Activated CD8-positive, alpha-beta memory T cell treated with anti-CD3 and anti-CD28 coated beads for 36 hours (primary cell): Measurements from ENCODE around the gene ARID1B. TPM values are rescaled to one million over a fixed set of nuclear protein-coding genes. Genes with fewer than 3 reads are reported as not detected.

ENCODE experiments used
- CTCF ChIA-PET: fragments of 350-600 bp; sonication (Branson Sonifier 250); formaldehyde crosslinking; loops from one replicate; lab custom pipeline; 2021; ENCODE audit warnings: antibody characterized with exemption; lab: Charles Lee
- POLR2A ChIA-PET: fragments of 350-600 bp; sonication (Branson Sonifier 250); formaldehyde crosslinking; loops from one replicate; lab custom pipeline; 2021; ENCODE audit warnings: antibody characterized with exemption; lab: Charles Lee
- total RNA-seq, 2 experiments: library from RNA; stranded (reverse); gene quantifications; one replicate each; pipeline ENCODE4 v1.2.3, GENCODE V29; 2021

Gene ARID1B
- total RNA-seq, 2 experiments from 2014 or later: 48.4 to 49.5 TPM

- ChIA-PET CTCF (interaction anchor here (0.6 kb wide), 1 partner anchor 169 kb away, joined by 3 read pairs; no protein-coding TSS in a partner anchor), POLR2A (no interaction called here)
These were observed 395.8 kb downstream of the ARID1B start for GRCh38 chr6:157172830-157173536.

GRCh38 chr6:157173776-157174175, 396.6 kb downstream of the ARID1B start:
- POLR2A ChIA-PET: no interaction called here
- CTCF ChIA-PET: interaction anchor here (0.5 kb wide), 1 partner anchor 369 kb away, joined by 5 read pairs; no protein-coding TSS in a partner anchor

- ChIA-PET POLR2A (no interaction called here), CTCF (no interaction called here)
These were observed 397.6 kb downstream of the ARID1B start for GRCh38 chr6:157174731-157175130.

GRCh38 chr6:157177731-157178336, 400.7 kb downstream of the ARID1B start:
- CTCF ChIA-PET: no interaction called here
- POLR2A ChIA-PET: no interaction called here

DNA sequence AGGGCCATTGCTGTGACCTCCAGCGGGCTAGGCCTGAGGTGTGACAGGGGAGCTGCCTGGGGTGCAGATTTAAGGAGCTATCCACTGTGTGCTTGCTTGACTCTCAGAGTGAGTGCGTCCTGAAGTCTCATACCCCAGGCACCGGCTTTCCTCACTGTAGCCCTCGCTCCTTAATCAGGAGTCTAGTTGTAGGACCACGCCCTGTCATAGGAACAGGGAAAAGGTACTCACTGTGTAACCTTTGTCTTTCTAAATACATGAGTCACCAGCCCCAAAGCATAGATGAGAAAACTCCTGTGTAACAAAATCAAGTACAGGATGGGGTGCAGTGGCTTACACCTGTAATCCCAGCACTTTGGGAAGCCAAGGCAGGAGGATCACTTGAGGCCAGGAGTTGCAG, 404.5 kb downstream of the ARID1B start:
- CTCF ChIA-PET: interaction anchor here (1.7 kb wide), 1 partner anchor 58 kb away, joined by 3 read pairs; no protein-coding TSS in a partner anchor
- POLR2A ChIA-PET: interaction anchor here (0.5 kb wide), 1 partner anchor 41 kb away, joined by 3 read pairs; no protein-coding TSS in a partner anchor

- CTCF ChIA-PET: interaction anchor here (1.2 kb wide), 1 partner anchor 12 kb away, joined by 3 read pairs; no protein-coding TSS in a partner anchor
These were observed 405.5 kb downstream of the ARID1B start for GRCh38 chr6:157182503-157183264.

GRCh38 chr6:157184202-157185015, 407.2 kb downstream of the ARID1B start:
- POLR2A ChIA-PET: no interaction called here

More at GRCh38 chr6:157182503-157183264, 405.5 kb downstream of the ARID1B start:
- POLR2A ChIA-PET: no interaction called here

DNA sequence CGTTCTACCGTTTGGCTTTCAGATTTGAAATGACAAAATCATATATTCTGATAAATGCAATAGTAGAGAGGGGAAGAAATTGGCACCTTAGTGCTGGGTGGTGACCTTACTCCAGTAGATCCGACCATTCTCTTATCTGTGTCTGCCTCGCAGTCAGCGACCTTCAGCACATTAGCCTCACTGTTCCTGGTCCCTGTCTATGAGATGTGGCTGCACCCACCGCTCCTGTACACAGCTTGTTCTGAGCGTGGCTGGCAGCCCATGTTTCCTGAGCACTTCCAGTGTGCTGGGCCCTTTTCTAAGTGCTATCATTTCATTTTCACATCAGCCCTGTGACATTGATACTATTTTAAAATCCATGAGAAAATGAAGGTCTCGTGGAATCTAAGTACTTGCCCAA, 408.0 kb downstream of the ARID1B start:
- ChIA-PET CTCF (interaction anchor here (1.1 to 1.7 kb wide), 4 partner anchors 8 to 487 kb away, joined by 3 to 5 read pairs (median 3); no protein-coding TSS in a partner anchor), POLR2A (no interaction called here)

More at GRCh38 chr6:157184202-157185015, 407.2 kb downstream of the ARID1B start:
- CTCF ChIA-PET: interaction anchor here (0.6 to 1.7 kb wide), 8 partner anchors 9 to 487 kb away, joined by 3 to 5 read pairs (median 3); no protein-coding TSS in a partner anchor

DNA sequence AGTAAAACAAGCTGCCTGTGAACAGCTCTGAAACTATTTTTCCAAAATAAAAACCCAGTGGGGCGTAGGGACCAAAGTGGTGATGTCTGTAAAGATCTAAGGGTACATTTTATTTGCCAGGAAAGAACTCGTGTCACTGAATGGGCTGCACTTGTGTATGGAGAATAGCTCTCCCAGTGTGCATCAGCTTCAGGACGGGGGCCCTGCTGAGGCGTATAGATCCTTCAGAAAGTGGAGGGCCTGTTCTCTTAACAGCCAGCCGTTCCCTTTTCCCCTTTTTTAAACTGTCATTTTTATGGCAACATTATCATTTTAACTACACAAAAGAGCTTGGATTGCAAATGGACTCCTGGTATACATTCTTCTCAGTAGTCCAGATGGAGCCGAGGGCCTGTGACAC, 408.8 kb downstream of the ARID1B start:
- CTCF ChIA-PET: interaction anchor here (1.6 kb wide), 1 partner anchor 88 kb away, joined by 4 read pairs; no protein-coding TSS in a partner anchor
- POLR2A ChIA-PET: interaction anchor here (0.5 kb wide), 1 partner anchor 279 kb away, joined by 7 read pairs; no protein-coding TSS in a partner anchor

DNA sequence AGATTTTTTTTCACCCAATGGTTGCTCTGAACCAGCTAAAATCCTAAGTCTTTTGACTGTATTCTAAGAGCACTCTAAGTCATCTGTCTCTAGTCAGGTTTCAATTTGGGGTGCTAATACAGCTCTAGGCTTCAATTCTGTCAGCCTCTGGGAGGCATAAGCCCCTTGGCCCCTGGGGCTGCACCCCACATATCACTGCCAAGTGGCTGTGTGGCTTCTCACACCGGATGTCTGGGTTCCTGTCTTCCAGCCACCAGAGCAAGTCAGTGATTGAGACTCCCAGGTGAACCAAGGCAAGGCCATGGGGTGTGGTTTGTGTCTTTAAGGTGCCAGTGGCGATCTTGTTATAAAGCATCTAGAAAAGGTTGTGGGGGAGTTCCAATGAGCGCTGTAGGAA, 409.6 kb downstream of the ARID1B start:
- POLR2A ChIA-PET: no interaction called here
- CTCF ChIA-PET: interaction anchor here (0.6 to 1.6 kb wide), 2 partner anchors 88 to 1213 kb away, joined by 3 to 4 read pairs; no protein-coding TSS in a partner anchor

- ChIA-PET CTCF (interaction anchor here (1.6 kb wide), 1 partner anchor 87 kb away, joined by 4 read pairs; no protein-coding TSS in a partner anchor), POLR2A (no interaction called here)
These were observed 410.3 kb downstream of the ARID1B start for GRCh38 chr6:157187182-157188083.

GRCh38 chr6:157188213-157188612, 411.0 kb downstream of the ARID1B start:
- POLR2A ChIA-PET: no interaction called here
- CTCF ChIA-PET: no interaction called here

DNA sequence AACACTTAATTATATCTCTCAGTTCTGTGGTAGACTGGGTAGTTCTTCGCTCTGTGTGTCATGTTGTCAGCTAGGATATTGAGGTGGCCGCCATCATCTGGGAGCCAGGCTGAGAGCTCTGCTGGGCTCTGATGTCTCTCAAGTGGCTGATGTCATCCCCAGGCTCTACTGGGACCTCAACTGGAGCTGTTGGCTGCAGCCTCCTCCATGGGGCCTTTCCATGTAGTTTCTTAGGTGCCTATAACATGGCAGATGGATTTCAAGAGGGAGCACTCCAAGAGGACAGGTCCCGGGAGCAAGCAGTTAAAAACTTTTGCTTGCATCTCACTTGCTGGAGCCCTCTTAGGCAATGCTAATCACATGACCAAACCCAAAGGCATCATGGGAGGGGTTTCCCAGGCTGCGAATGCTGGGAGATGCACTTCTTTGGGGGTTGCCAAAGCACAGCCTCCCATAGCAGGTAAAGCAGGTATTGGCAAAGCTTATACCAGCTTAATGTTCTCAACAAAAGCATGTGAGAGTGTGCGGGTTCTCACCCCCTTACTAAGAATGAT, 416.3 kb downstream of the ARID1B start:
- CTCF ChIA-PET: interaction anchor here (1.2 kb wide), 2 partner anchors 8 to 10 kb away, joined by 3 read pairs; no protein-coding TSS in a partner anchor
- POLR2A ChIA-PET: no interaction called here

DNA sequence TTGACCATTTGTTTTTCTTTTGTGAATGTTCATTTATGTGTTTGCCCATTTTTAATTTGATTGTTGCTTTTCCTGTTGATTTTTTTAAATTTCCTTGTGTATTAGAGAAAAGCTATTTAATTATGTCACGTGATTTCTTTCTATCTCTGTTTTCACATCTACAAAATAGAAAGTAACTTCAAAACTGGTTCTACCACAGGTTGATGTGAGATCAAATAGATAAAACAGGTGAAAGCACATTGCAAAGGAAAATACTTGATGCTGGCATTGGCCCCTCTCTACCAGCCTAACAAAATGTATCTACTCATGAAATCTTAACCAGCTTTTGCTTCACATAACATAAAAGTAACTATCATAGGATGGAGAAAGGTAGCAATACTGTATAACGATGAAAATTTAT, 416.9 kb downstream of the ARID1B start:
- POLR2A ChIA-PET: no interaction called here
- CTCF ChIA-PET: interaction anchor here (1.2 to 1.3 kb wide), 2 partner anchors 10 to 11 kb away, joined by 3 read pairs; no protein-coding TSS in a partner anchor

- ChIA-PET POLR2A (no interaction called here), CTCF (interaction anchor here (0.9 to 1.3 kb wide), 2 partner anchors 12 to 24 kb away, joined by 3 read pairs; no protein-coding TSS in a partner anchor)
These were observed 417.5 kb downstream of the ARID1B start for GRCh38 chr6:157194643-157195042.

- ChIA-PET CTCF (no interaction called here), POLR2A (no interaction called here)
These were observed 419.2 kb downstream of the ARID1B start for GRCh38 chr6:157196391-157196790.
